Neural cell (in vitro differentiated cells): ENCODE results near the gene PRR5L. TPM values are rescaled to one million over a fixed set of nuclear protein-coding genes. Genes with fewer than 3 reads are reported as not detected.

Experiments
- H2AFZ ChIP-seq: fragments of 200-600, 300-800 bp; sonication (generic), shearing (Covaris generic); 2 replicates; pipeline ENCODE4 v1.6.0; 2014; ENCODE audit warnings: low read depth, mild to moderate bottlenecking, antibody characterized with exemption, low read length, moderate library complexity
- H3F3A ChIP-seq: fragments of 200-600 bp; shearing (Covaris generic); 2 replicates; pipeline ENCODE4 v1.6.1; 2016; ENCODE audit warnings: mild to moderate bottlenecking, moderate library complexity, mixed read lengths, antibody characterized with exemption, low read length; ENCODE audit not compliant: insufficient read depth, poor library complexity, severe bottlenecking
- H3K27ac ChIP-seq: fragments of 200-600, 300-800 bp; sonication (generic), shearing (Covaris generic); 2 replicates; pipeline ENCODE4 v1.5.1; 2014; ENCODE audit warnings: mild to moderate bottlenecking, low read length, moderate library complexity
- H3K27me3 ChIP-seq: fragments of 300-800, 200-600 bp; sonication (generic), shearing (Covaris generic); 2 replicates; pipeline ENCODE4 v1.6.0; 2014; ENCODE audit warnings: mild to moderate bottlenecking, low read depth, low read length, moderate library complexity; ENCODE audit not compliant: insufficient read depth
- H3K36me3 ChIP-seq: fragments of 300-800, 200-600 bp; sonication (generic), shearing (Covaris generic); 2 replicates; pipeline ENCODE4 v1.5.1; 2014; ENCODE audit warnings: mild to moderate bottlenecking, antibody characterized with exemption, low read length, moderate library complexity; ENCODE audit not compliant: insufficient read depth
- H3K4me2 ChIP-seq: fragments of 300-800, 200-600 bp; sonication (generic), shearing (Covaris generic); 2 replicates; pipeline ENCODE4 v1.6.0; 2014; ENCODE audit warnings: mild to moderate bottlenecking, low read length
- H3K4me3 ChIP-seq: fragments of 300-800, 200-600 bp; sonication (generic), shearing (Covaris generic); 2 replicates; pipeline ENCODE4 v1.5.1; 2014; ENCODE audit warnings: mild to moderate bottlenecking, low read length, moderate library complexity
- H3K79me2 ChIP-seq: fragments of 200-600 bp; shearing (Covaris generic); replicated peaks from 2 replicates; pipeline ENCODE4 v1.6.0; 2014; ENCODE audit warnings: mild to moderate bottlenecking, low read length, moderate library complexity; ENCODE audit not compliant: insufficient read depth
- H3K9ac ChIP-seq: fragments of 300-800, 200-600 bp; sonication (generic), shearing (Covaris generic); 2 replicates; pipeline ENCODE4 v1.6.1; 2016; ENCODE audit warnings: mild to moderate bottlenecking, low read length, mixed read lengths
- H3K9me2 ChIP-seq: fragments of 200-600 bp; shearing (Covaris generic); 2 replicates; pipeline ENCODE4 v1.6.1; 2016; ENCODE audit warnings: mild to moderate bottlenecking, low read length, mixed read lengths; ENCODE audit not compliant: insufficient read depth
- H3K9me3 ChIP-seq: fragments of 200-600, 300-800 bp; sonication (generic), shearing (Covaris generic); 2 replicates; pipeline ENCODE4 v1.6.1; 2016; ENCODE audit warnings: mild to moderate bottlenecking, mixed run types, low read length, moderate library complexity, mixed read lengths
- H4K20me1 ChIP-seq: fragments of 200-600 bp; shearing (Covaris generic); 2 replicates; pipeline ENCODE4 v1.6.1; 2016; ENCODE audit warnings: mild to moderate bottlenecking, mixed run types; ENCODE audit not compliant: insufficient read depth
- EP300 ChIP-seq: fragments of 450-650 bp; conservative IDR thresholded peaks from 2 replicates; pipeline ENCODE4 v1.6.1; 2014; ENCODE audit warnings: antibody characterized with exemption, mild to moderate bottlenecking, moderate library complexity; ENCODE audit not compliant: poor library complexity, severe bottlenecking
- EZH2 ChIP-seq: fragments of 200-600, 300-800 bp; shearing (Covaris generic), sonication (generic); IDR thresholded peaks from 2 replicates; pipeline ENCODE4 v1.6.1; 2014; ENCODE audit warnings: antibody characterized with exemption, low read length, borderline replicate concordance, mild to moderate bottlenecking; ENCODE audit not compliant: insufficient read depth, poor library complexity, severe bottlenecking
- MXI1 ChIP-seq: fragments of 450-650 bp; conservative IDR thresholded peaks from 2 replicates; pipeline ENCODE4 v1.6.1; 2014; ENCODE audit warnings: antibody characterized with exemption, mild to moderate bottlenecking; ENCODE audit not compliant: poor library complexity, severe bottlenecking
- POLR2AphosphoS5 ChIP-seq: IDR thresholded peaks from 2 replicates; pipeline ENCODE4 v1.6.1; 2012
- RAD21 ChIP-seq: fragments of 450-650 bp; conservative IDR thresholded peaks from 2 replicates; pipeline ENCODE4 v1.6.1; 2014; ENCODE audit warnings: antibody characterized with exemption, mild to moderate bottlenecking, moderate library complexity
- SMC3 ChIP-seq: fragments of 450-650 bp; conservative IDR thresholded peaks from 2 replicates; pipeline ENCODE4 v1.6.1; 2014; ENCODE audit warnings: antibody characterized with exemption, mild to moderate bottlenecking, moderate library complexity; ENCODE audit not compliant: poor library complexity
- TAF1 ChIP-seq: IDR thresholded peaks from 2 replicates; pipeline ENCODE4 v1.6.1; 2012; ENCODE audit warnings: low read depth
- polyA plus RNA-seq: library from polyadenylated mRNA; depleted of rRNA; stranded (reverse); fragments of >200 nt; gene quantifications from 2 replicates; pipeline ENCODE4 v1.2.3, GENCODE V29; 2014
- TF ChIP-seq, protein P1 (sequence below): IDR thresholded peaks from 2 replicates; pipeline ENCODE4 v1.6.1; 2012; ENCODE audit warnings: borderline replicate concordance
- TF ChIP-seq, protein P2 (sequence below): fragments of 450-650 bp; IDR thresholded peaks from 2 replicates; pipeline ENCODE4 v1.5.1; 2014; ENCODE audit warnings: antibody characterized with exemption, mild to moderate bottlenecking, moderate library complexity; ENCODE audit not compliant: poor library complexity, severe bottlenecking

The PRR5L gene
- polyA plus RNA-seq, 1 donor from 2014 or later: 0.22 TPM

DNA sequence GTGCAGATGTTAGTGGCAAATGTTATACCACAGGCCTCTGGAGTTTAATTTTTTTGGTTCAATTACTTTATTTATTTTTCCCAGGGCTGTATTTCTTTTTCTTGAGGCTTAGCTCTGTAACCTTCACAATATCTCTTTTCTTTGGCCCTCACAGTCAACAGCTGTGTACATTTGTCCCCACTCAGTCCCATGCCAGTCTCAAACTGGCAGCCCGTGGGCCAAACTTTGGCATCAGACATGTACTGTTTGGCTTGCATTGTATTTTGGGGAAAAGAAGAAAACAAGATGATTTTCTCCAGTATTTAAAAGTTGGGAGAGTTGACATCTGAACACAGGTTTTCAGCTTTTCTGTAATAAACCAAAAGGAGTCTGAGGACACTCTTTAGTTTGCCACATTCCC lies 87.1 kb downstream of the PRR5L start:
- Histone ChIP-seq H3K9ac (no peak overlapping the region), H4K20me1 (no peaks in the 10 kb centered on the region), H3K9me3 (no peaks in the 10 kb centered on the region), H3K36me3 (no peaks in the 10 kb centered on the region), H3K79me2 (no peaks in the 10 kb centered on the region), H3F3A (no peaks in the 10 kb centered on the region), H3K9me2 (no peaks in the 10 kb centered on the region), H3K4me2 (no peak overlapping the region), H3K27ac (no peak overlapping the region), H2AFZ (no peak overlapping the region), H3K4me3 (no peak overlapping the region), H3K27me3 (peaks cover 4% of the 10 kb centered on the region)
- no peak for TF ChIP-seq RAD21
- TF ChIP-seq, protein P1, sequence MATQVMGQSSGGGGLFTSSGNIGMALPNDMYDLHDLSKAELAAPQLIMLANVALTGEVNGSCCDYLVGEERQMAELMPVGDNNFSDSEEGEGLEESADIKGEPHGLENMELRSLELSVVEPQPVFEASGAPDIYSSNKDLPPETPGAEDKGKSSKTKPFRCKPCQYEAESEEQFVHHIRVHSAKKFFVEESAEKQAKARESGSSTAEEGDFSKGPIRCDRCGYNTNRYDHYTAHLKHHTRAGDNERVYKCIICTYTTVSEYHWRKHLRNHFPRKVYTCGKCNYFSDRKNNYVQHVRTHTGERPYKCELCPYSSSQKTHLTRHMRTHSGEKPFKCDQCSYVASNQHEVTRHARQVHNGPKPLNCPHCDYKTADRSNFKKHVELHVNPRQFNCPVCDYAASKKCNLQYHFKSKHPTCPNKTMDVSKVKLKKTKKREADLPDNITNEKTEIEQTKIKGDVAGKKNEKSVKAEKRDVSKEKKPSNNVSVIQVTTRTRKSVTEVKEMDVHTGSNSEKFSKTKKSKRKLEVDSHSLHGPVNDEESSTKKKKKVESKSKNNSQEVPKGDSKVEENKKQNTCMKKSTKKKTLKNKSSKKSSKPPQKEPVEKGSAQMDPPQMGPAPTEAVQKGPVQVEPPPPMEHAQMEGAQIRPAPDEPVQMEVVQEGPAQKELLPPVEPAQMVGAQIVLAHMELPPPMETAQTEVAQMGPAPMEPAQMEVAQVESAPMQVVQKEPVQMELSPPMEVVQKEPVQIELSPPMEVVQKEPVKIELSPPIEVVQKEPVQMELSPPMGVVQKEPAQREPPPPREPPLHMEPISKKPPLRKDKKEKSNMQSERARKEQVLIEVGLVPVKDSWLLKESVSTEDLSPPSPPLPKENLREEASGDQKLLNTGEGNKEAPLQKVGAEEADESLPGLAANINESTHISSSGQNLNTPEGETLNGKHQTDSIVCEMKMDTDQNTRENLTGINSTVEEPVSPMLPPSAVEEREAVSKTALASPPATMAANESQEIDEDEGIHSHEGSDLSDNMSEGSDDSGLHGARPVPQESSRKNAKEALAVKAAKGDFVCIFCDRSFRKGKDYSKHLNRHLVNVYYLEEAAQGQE: no peak
- TF ChIP-seq EP300: no peak
- TF ChIP-seq POLR2AphosphoS5: no peak
- no peak for TF ChIP-seq SMC3
- TF ChIP-seq, protein P2, sequence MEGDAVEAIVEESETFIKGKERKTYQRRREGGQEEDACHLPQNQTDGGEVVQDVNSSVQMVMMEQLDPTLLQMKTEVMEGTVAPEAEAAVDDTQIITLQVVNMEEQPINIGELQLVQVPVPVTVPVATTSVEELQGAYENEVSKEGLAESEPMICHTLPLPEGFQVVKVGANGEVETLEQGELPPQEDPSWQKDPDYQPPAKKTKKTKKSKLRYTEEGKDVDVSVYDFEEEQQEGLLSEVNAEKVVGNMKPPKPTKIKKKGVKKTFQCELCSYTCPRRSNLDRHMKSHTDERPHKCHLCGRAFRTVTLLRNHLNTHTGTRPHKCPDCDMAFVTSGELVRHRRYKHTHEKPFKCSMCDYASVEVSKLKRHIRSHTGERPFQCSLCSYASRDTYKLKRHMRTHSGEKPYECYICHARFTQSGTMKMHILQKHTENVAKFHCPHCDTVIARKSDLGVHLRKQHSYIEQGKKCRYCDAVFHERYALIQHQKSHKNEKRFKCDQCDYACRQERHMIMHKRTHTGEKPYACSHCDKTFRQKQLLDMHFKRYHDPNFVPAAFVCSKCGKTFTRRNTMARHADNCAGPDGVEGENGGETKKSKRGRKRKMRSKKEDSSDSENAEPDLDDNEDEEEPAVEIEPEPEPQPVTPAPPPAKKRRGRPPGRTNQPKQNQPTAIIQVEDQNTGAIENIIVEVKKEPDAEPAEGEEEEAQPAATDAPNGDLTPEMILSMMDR: no peak
- TF ChIP-seq EZH2: no peak
- TF ChIP-seq MXI1: no peak
- no peak for TF ChIP-seq TAF1

DNA sequence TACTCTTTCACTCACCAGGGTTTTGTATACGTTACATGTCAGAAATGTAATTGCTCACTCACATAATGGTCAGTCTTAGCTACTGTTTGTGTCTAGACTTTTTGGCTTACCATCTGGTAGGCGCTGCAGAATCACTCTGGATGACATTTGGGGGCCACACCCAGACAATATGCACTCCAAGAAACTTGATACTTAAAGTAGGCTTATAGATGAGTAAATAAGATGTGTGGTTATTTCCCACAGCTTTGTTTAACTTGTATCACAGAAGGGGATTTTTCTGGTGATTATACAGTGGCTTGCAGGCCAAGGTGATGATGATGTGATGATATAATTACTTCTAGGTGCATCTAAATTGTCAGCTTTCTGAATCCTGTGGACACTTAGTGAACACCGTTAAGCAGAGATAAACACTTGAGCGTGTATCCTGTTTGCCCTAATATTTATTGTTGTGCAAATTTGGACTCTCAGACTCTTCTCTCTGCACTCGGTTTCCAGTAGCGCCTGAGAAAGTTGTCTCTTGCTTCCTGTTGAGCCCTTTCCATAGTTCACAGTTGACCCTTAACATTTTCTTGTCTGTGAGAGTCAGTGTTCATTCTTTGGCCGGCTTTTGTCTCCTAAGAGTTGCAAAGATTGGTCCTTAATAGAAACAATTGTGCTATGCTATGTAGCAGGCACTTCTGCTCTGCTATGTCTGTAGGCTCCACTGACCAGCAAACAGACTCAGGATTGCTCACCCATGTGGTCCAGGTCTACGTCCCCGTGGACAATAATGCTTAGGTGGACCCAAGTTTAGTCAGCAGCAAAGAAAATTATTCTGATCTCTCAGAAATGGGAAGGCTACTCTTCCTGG lies 89.3 kb downstream of the PRR5L start:
- H3K9me3 ChIP-seq: no peaks in the 10 kb centered on the region
- no peaks in the 10 kb centered on the region for H4K20me1 ChIP-seq
- H3K27me3 ChIP-seq: no peaks in the 10 kb centered on the region
- no peak overlapping the region for H2AFZ ChIP-seq
- no peak overlapping the region for H3K4me3 ChIP-seq
- no peaks in the 10 kb centered on the region for H3K9me2 ChIP-seq
- no peaks in the 10 kb centered on the region for H3K36me3 ChIP-seq
- no peak overlapping the region for H3K4me2 ChIP-seq
- no peak overlapping the region for H3K9ac ChIP-seq
- TF ChIP-seq RAD21 (no peak), SMC3 (no peak), POLR2AphosphoS5 (no peak), MXI1 (no peak), TAF1 (no peak), EP300 (no peak), EZH2 (no peak)
- TF ChIP-seq, protein P2: no peak
- TF ChIP-seq, protein P1: no peak
- H3K27ac ChIP-seq: no peak overlapping the region
- H3F3A ChIP-seq: no peaks in the 10 kb centered on the region
- H3K79me2 ChIP-seq: no peaks in the 10 kb centered on the region
